HepG2 (cell line): ENCODE measurements around the gene ABCC8. TPM values are rescaled to one million over a fixed set of nuclear protein-coding genes. Genes with fewer than 3 reads are reported as not detected.

Source experiments
- ATAC-seq: fragments of 200-7000 bp; cut with Tn5 transposase; 3 replicates; pipeline ENCODE4 v1.9.1; 2020; ENCODE audit warnings: mild to moderate bottlenecking, moderate library complexity
- BruUV-seq: library from RNA; stranded (reverse); fragments of 400-500 nt; replicated peaks from 2 replicates; lab custom pipeline; 2021; lab: Mats Ljungman, UMichigan
- CTCF ChIA-PET: fragments of 300-600 bp; formaldehyde crosslinking; extraction: SDS; loops from one replicate; lab custom pipeline; 2021; ENCODE audit warnings: low total read pairs, inconsistent platforms, low intra/inter-chr PET ratio; lab: Yijun Ruan, JAX
- POLR2A ChIA-PET: fragments of 350-600 bp; sonication (Branson Sonifier 250); formaldehyde crosslinking; loops from one replicate; lab custom pipeline; 2020; ENCODE audit warnings: antibody characterized with exemption, inconsistent platforms; lab: Yijun Ruan, JAX
- DNase-seq: peaks from one replicate; pipeline ENCODE4 v3.0.0-alpha.2; 2015; ENCODE audit warnings: low spot score
- FAIRE-seq: peaks from 3 replicates; lab custom pipeline; 2011; peaks lifted over from hg19 to GRCh38; lab: Jason Lieb, UNC
- H2AFZ ChIP-seq: one replicate; pipeline ENCODE4 v1.6.1; 2011; ENCODE audit warnings: low read length, inconsistent platforms
- H3K27ac ChIP-seq: fragments of 300-600 bp; 3 replicates; pipeline ENCODE4 v1.8.0; 2011; ENCODE audit warnings: mixed run types, mild to moderate bottlenecking, mixed read lengths, low read length, inconsistent platforms; ENCODE audit not compliant: insufficient read depth; ENCODE audit errors: extremely low read length
- H3K27me3 ChIP-seq, 2 experiments: fragments of 200-600 bp in 1 of 2; 2 replicates in 1 of 2; 3 replicates in 1 of 2; pipeline versions ENCODE4 v1.6.0 to v1.8.0; 2011; ENCODE audit warnings: low read length in 2 of 2, mild to moderate bottlenecking in 2 of 2, moderate library complexity in 2 of 2, inconsistent platforms in 1 of 2; ENCODE audit not compliant: insufficient read depth in 2 of 2, control insufficient read depth in 1 of 2
- H3K36me3 ChIP-seq, 2 experiments: fragments of 200-600 bp in 1 of 2; replicated peaks in 1 of 2; 2 replicates in 1 of 2; 3 replicates in 1 of 2; pipeline versions ENCODE4 v1.5.1 to v1.8.0; 2011; ENCODE audit warnings: low read length in 2 of 2, inconsistent platforms in 1 of 2; ENCODE audit not compliant: insufficient read depth in 2 of 2, control insufficient read depth in 1 of 2
- H3K4me1 ChIP-seq: 2 replicates; pipeline ENCODE4 v1.5.1; 2012; ENCODE audit warnings: low read length, inconsistent platforms; ENCODE audit not compliant: insufficient read depth
- H3K4me2 ChIP-seq: 2 replicates; pipeline ENCODE4 v1.6.0; 2011; ENCODE audit warnings: low read depth, low read length, inconsistent platforms
- H3K4me3 ChIP-seq, 3 experiments: fragments of 200-600 bp in 1 of 3; sonication (generic), shearing (Covaris generic) in 1 of 3; replicated peaks in 1 of 3; 2 replicates each; pipeline ENCODE4 v1.5.1; 2011 to 2016; ENCODE audit warnings: low read length in 3 of 3, inconsistent platforms in 2 of 3, low read depth in 2 of 3, mild to moderate bottlenecking in 2 of 3, control low read depth in 1 of 3, mixed read lengths in 1 of 3; ENCODE audit not compliant: insufficient read depth in 1 of 3
- H3K79me2 ChIP-seq: one replicate; pipeline ENCODE4 v1.6.1; 2011; ENCODE audit warnings: low read length, inconsistent platforms; ENCODE audit not compliant: insufficient read depth
- H3K9ac ChIP-seq: 2 replicates; pipeline ENCODE4 v1.6.0; 2011; ENCODE audit warnings: mild to moderate bottlenecking, low read depth, low read length, inconsistent platforms; ENCODE audit not compliant: insufficient read depth
- H3K9me3 ChIP-seq: 2 replicates; pipeline ENCODE4 v1.5.1; 2012; ENCODE audit warnings: mild to moderate bottlenecking, low read length
- H4K20me1 ChIP-seq: 2 replicates; pipeline ENCODE4 v1.6.0; 2011; ENCODE audit warnings: inconsistent platforms, mild to moderate bottlenecking, low read length, moderate library complexity; ENCODE audit not compliant: insufficient read depth
- BATF2 ChIP-seq: sonication (generic); formaldehyde crosslinking; IDR thresholded peaks from 2 replicates; pipeline ENCODE4 v1.8.0; 2022; ENCODE audit warnings: mild to moderate bottlenecking, missing genetic modification reagents, moderate library complexity
- BCL3 ChIP-seq: sonication (generic); formaldehyde crosslinking; IDR thresholded peaks from 2 replicates; pipeline ENCODE4 v1.5.1; 2020; ENCODE audit warnings: mild to moderate bottlenecking, missing genetic modification reagents, moderate library complexity
- EZH2 ChIP-seq: conservative IDR thresholded peaks from 2 replicates; pipeline ENCODE4 v1.6.1; 2012; ENCODE audit warnings: mild to moderate bottlenecking, low read depth, low read length, moderate library complexity
- FOSL1 ChIP-seq: sonication (generic); formaldehyde crosslinking; IDR thresholded peaks from 2 replicates; pipeline ENCODE4 v1.9.0; 2021; ENCODE audit warnings: missing genetic modification reagents, borderline replicate concordance
- IKZF4 ChIP-seq: sonication (generic); formaldehyde crosslinking; IDR thresholded peaks from 2 replicates; pipeline ENCODE4 v1.5.1; 2020; ENCODE audit warnings: borderline replicate concordance, mild to moderate bottlenecking, low read depth, missing genetic modification reagents; ENCODE audit errors: not compliant biosample characterization
- MAFG ChIP-seq: sonication (generic); formaldehyde crosslinking; IDR thresholded peaks from 2 replicates; pipeline ENCODE4 v1.5.1; 2020; ENCODE audit warnings: mild to moderate bottlenecking, missing genetic modification reagents
- MBD4 ChIP-seq: IDR thresholded peaks from 2 replicates; pipeline ENCODE4 v1.6.1; 2012; ENCODE audit warnings: low read length, inconsistent platforms, borderline replicate concordance
- MEIS2 ChIP-seq: sonication (generic); formaldehyde crosslinking; IDR thresholded peaks from 2 replicates; pipeline ENCODE4 v1.9.0; 2021; ENCODE audit warnings: mild to moderate bottlenecking, missing genetic modification reagents
- TCF7 ChIP-seq: sonication (generic); IDR thresholded peaks from 2 replicates; pipeline ENCODE4 v1.6.1; 2016; ENCODE audit warnings: antibody characterized with exemption, low read depth
- ZBTB44 ChIP-seq: sonication (generic); formaldehyde crosslinking; IDR thresholded peaks from 2 replicates; pipeline ENCODE4 v1.4.0; 2020; ENCODE audit warnings: missing genetic modification reagents
- ZNF20 ChIP-seq: sonication (generic); formaldehyde crosslinking; IDR thresholded peaks from 2 replicates; pipeline ENCODE4 v1.4.0; 2020; ENCODE audit warnings: mild to moderate bottlenecking, moderate library complexity, missing genetic modification reagents
- ZNF552 ChIP-seq: sonication (generic); formaldehyde crosslinking; IDR thresholded peaks from 2 replicates; pipeline ENCODE4 v1.9.0; 2022; ENCODE audit warnings: missing genetic modification reagents, mild to moderate bottlenecking, borderline replicate concordance
- ZNF570 ChIP-seq: sonication (generic); formaldehyde crosslinking; IDR thresholded peaks from 2 replicates; pipeline ENCODE4 v1.4.0; 2020; ENCODE audit warnings: mild to moderate bottlenecking, missing genetic modification reagents, borderline replicate concordance
- ZNF572 ChIP-seq: sonication (generic); formaldehyde crosslinking; IDR thresholded peaks from 2 replicates; pipeline ENCODE4 v1.5.1; 2020; ENCODE audit warnings: mild to moderate bottlenecking, missing genetic modification reagents
- ZNF839 ChIP-seq: sonication (generic); formaldehyde crosslinking; IDR thresholded peaks from 2 replicates; pipeline ENCODE4 v1.4.0; 2020; ENCODE audit warnings: missing genetic modification reagents, mild to moderate bottlenecking, borderline replicate concordance
- ZSCAN21 ChIP-seq: sonication (generic); formaldehyde crosslinking; IDR thresholded peaks from 2 replicates; pipeline ENCODE4 v1.8.0; 2022; ENCODE audit warnings: mild to moderate bottlenecking, missing genetic modification reagents, moderate library complexity, borderline replicate concordance
- ZSCAN30 ChIP-seq: sonication (generic); formaldehyde crosslinking; IDR thresholded peaks from 2 replicates; pipeline ENCODE4 v1.5.0; 2020; ENCODE audit warnings: mild to moderate bottlenecking, missing genetic modification reagents
- WGBS: methylation state at CpG from one replicate; pipeline ENCODE4 v1.1.6; 2017; ENCODE audit warnings: low lambda C conversion rate; 5-methylcytosine and 5-hydroxymethylcytosine counted together
- in situ Hi-C: cut with HindIII; loops from 2 replicates; pipeline ENCODE4 v1.10.0; 2017; ENCODE audit warnings: low pct_unique_long_range_greater_than_20kb; ENCODE audit not compliant: extremely low pct_ligation_motif_present
- intact Hi-C: fragments of 100-400 bp; cut with micrococcal nuclease; formaldehyde crosslinking; loops from one replicate; pipeline ENCODE4 v1.10.0; 2022; ENCODE audit not compliant: unreplicated experiment
- polyA plus RNA-seq, 8 experiments: library from polyadenylated mRNA; depleted of rRNA in 3 of 8; stranded (reverse) in 7 of 8; unstranded in 1 of 8; fragments of >200 nt; fragmentation: Illumina TruSeq in 4 of 8; extraction: Trizol in 4 of 8; gene quantifications; 2 replicates each; pipeline versions ENCODE4 v1.2.1 to v1.2.3, GENCODE V29; 2011 to 2016; ENCODE audit warnings: low read depth in 4 of 8, missing spikeins in 1 of 8, mixed read lengths in 1 of 8; ENCODE audit not compliant: insufficient read depth in 1 of 8
- total RNA-seq, 5 experiments: library from RNA; depleted of rRNA; stranded (reverse); fragments of >200 nt; fragmentation: Illumina TruSeq; extraction: Trizol; gene quantifications; 2 replicates each; pipeline ENCODE4 v1.2.3, GENCODE V29; 2016; ENCODE audit warnings: low read depth in 1 of 5
- TF ChIP-seq, protein P1 (sequence below): sonication (generic); formaldehyde crosslinking; IDR thresholded peaks from 2 replicates; pipeline ENCODE4 v1.8.1; 2023; ENCODE audit warnings: missing genetic modification reagents, mild to moderate bottlenecking, borderline replicate concordance

ABCC8 gene
- total and polyA plus RNA-seq, 2 of the 13 experiments (the other 11 are each of a cell fraction or from before 2014, with no cell fraction given), result not detected

DNA sequence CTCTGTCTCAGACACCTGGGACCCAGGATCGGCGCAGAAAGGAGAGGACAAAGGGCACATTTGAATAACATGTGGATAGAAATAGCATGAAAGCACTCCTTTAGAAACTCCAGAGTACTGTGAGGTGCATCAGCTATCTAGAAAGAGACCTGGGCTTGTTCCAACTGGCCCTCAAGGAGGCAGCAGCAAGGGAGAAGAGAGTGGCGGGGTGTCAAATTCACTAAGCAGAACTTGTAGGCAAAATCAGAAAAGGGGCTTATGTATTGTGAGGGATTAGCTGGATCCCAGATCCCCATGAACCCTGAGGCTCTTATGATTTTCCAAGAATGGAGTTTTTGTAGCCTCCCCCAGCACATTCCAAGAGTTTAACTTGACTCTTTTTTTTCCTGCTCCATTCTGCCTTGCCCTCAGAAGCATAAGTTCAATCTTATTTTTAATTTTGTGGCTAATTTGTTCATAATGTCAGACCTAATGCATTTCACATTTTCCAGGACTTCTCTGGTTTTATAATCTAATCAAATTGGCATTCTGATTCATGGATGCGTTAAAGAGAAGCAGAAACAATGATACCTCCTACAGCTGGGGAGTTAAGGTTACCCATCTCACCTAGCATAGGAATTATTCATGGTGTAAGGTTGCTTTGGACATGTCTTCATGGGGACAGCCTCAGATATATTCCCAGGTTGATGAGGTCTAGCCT is 34.0 kb upstream of the ABCC8 start:
- ChIA-PET CTCF (no interaction called here), POLR2A (no interaction called here)
- no peak overlapping the region for H3K4me3 ChIP-seq
- DNase-seq, result no peak
- H3K4me1 ChIP-seq, result no peaks in the 10 kb centered on the region
- no peak overlapping the region for H2AFZ ChIP-seq
- H3K9me3 ChIP-seq, result no peaks in the 10 kb centered on the region
- FAIRE-seq, result no peak
- in situ Hi-C loops, result loop anchor here (25.0 kb wide), 1 partner anchor 273 kb away; no protein-coding TSS in a partner anchor
- TF ChIP-seq ZNF572 (CRISPR knock-in tag) (no peak), EZH2 (no peak), ZNF570 (CRISPR knock-in tag) (no peak), MBD4 (no peak), FOSL1 (CRISPR knock-in tag) (no peak), TCF7 (no peak), ZBTB44 (CRISPR knock-in tag) (no peak), ZSCAN21 (CRISPR knock-in tag) (no peak), IKZF4 (CRISPR knock-in tag) (no peak), MAFG (CRISPR knock-in tag) (no peak), MEIS2 (CRISPR knock-in tag) (no peak), ZNF552 (no peak), ZNF20 (CRISPR knock-in tag) (no peak), ZNF839 (CRISPR knock-in tag) (no peak), ZSCAN30 (CRISPR knock-in tag) (no peak), BATF2 (CRISPR knock-in tag) (no peak), BCL3 (no peak)
- TF ChIP-seq, protein P1, sequence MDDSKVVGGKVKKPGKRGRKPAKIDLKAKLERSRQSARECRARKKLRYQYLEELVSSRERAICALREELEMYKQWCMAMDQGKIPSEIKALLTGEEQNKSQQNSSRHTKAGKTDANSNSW (CRISPR knock-in tag), result no peak
- no peaks in the 10 kb centered on the region for H3K36me3 ChIP-seq
- H4K20me1 ChIP-seq, result no peaks in the 10 kb centered on the region
- peaks cover 0 to 1% of the 10 kb centered on the region in 2 experiments; a peak in 2 of 5 replicates for H3K27me3 ChIP-seq
- H3K27ac ChIP-seq, result no peak overlapping the region
- no peak overlapping the region for H3K4me2 ChIP-seq
- BruUV-seq, result no TSS peak
- no peaks in the 10 kb centered on the region for H3K79me2 ChIP-seq
- intact Hi-C loops, result no loop called here
- H3K9ac ChIP-seq, result no peak overlapping the region
- ATAC-seq, result no peak
- 32% methylated on average over 4 of the region's 4 CpGs for WGBS
